Ishikawa (cell line): ENCODE results near the gene NHLRC4.

Experiments
- CEBPB ChIP-seq: IDR thresholded peaks from 2 replicates; pipeline ENCODE4 v1.6.1; 2012
- CREB1 ChIP-seq: IDR thresholded peaks from 2 replicates; pipeline ENCODE4 v1.6.1; 2012; ENCODE audit warnings: low read depth
- EGR1 ChIP-seq: IDR thresholded peaks from 2 replicates; pipeline ENCODE4 v1.6.1; 2012
- EP300 ChIP-seq: IDR thresholded peaks from 2 replicates; pipeline ENCODE4 v1.6.1; 2012; ENCODE audit warnings: borderline replicate concordance
- FOXM1 ChIP-seq: IDR thresholded peaks from 2 replicates; pipeline ENCODE4 v1.6.1; 2012; ENCODE audit warnings: low read depth, borderline replicate concordance
- NFIC ChIP-seq: IDR thresholded peaks from 2 replicates; pipeline ENCODE4 v1.6.1; 2012
- RAD21 ChIP-seq: IDR thresholded peaks from 2 replicates; pipeline ENCODE4 v1.6.1; 2012; ENCODE audit warnings: low read depth
- REST ChIP-seq: IDR thresholded peaks from 2 replicates; pipeline ENCODE4 v1.6.1; 2012; ENCODE audit warnings: low read depth, mild to moderate bottlenecking
- TAF1 ChIP-seq: IDR thresholded peaks from 2 replicates; pipeline ENCODE4 v1.6.1; 2012; ENCODE audit warnings: low read depth, mild to moderate bottlenecking
- TCF12 ChIP-seq: IDR thresholded peaks from 2 replicates; pipeline ENCODE4 v1.6.1; 2012; ENCODE audit warnings: low read depth
- TEAD4 ChIP-seq: IDR thresholded peaks from 2 replicates; pipeline ENCODE4 v1.6.1; 2012
- YY1 ChIP-seq: IDR thresholded peaks from 2 replicates; pipeline ENCODE4 v1.6.1; 2012; ENCODE audit warnings: low read depth
- ZBTB7A ChIP-seq: IDR thresholded peaks from 2 replicates; pipeline ENCODE4 v1.6.1; 2012; ENCODE audit warnings: low read depth
- TF ChIP-seq, protein P1 (sequence below): IDR thresholded peaks from 2 replicates; pipeline ENCODE4 v1.6.1; 2012
- TF ChIP-seq, protein P2 (sequence below): IDR thresholded peaks from 2 replicates; pipeline ENCODE4 v1.6.1; 2012

The NHLRC4 gene

GRCh38 chr16:575354-576196 is 8.8 kb downstream of the NHLRC4 start:
- TF ChIP-seq TEAD4, result no peak
- TF ChIP-seq FOXM1, result no peak
- TF ChIP-seq YY1, result no peak
- TF ChIP-seq NFIC, result no peak
- TF ChIP-seq RAD21, result no peak
- TF ChIP-seq CEBPB, result no peak
- no peak for TF ChIP-seq CREB1
- TF ChIP-seq, protein P1, sequence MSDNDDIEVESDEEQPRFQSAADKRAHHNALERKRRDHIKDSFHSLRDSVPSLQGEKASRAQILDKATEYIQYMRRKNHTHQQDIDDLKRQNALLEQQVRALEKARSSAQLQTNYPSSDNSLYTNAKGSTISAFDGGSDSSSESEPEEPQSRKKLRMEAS, result no peak
- no peak for TF ChIP-seq REST
- TF ChIP-seq ZBTB7A, result no peak
- TF ChIP-seq, protein P2, sequence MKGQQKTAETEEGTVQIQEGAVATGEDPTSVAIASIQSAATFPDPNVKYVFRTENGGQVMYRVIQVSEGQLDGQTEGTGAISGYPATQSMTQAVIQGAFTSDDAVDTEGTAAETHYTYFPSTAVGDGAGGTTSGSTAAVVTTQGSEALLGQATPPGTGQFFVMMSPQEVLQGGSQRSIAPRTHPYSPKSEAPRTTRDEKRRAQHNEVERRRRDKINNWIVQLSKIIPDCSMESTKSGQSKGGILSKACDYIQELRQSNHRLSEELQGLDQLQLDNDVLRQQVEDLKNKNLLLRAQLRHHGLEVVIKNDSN, result no peak
- no peak for TF ChIP-seq TAF1
- no peak for TF ChIP-seq EP300
- TF ChIP-seq TCF12, result no peak
- no peak for TF ChIP-seq EGR1

GRCh38 chr16:576197-576822 is 9.5 kb downstream of the NHLRC4 start:
- TF ChIP-seq NFIC (no peak), RAD21 (no peak), REST (no peak), EP300 (no peak), FOXM1 (no peak), EGR1 (no peak), YY1 (no peak), ZBTB7A (no peak), TEAD4 (no peak), TAF1 (no peak), CREB1 (no peak), CEBPB (no peak), TCF12 (no peak)
- TF ChIP-seq, protein P2, result no peak
- TF ChIP-seq, protein P1, result no peak

GRCh38 chr16:576823-577201 is 10.0 kb downstream of the NHLRC4 start:
- no peak for TF ChIP-seq CEBPB
- no peak for TF ChIP-seq REST
- no peak for TF ChIP-seq TEAD4
- TF ChIP-seq, protein P1, result no peak

- TF ChIP-seq CEBPB (no peak), YY1 (no peak), CREB1 (no peak), TEAD4 (no peak), TAF1 (no peak), FOXM1 (no peak), RAD21 (no peak), REST (no peak), EGR1 (no peak)
- TF ChIP-seq, protein P1, result no peak
- TF ChIP-seq, protein P2, result no peak
Measured at GRCh38 chr16:577796-578195, 11.0 kb downstream of the NHLRC4 start.
